Left cardiac atrium (tissue), 4 donors: ENCODE measurements around the gene PTPRE. TPM values are rescaled to one million over a fixed set of nuclear protein-coding genes. Genes with fewer than 3 reads are reported as not detected.

Source experiments
- ATAC-seq, 2 donors: fragments of 200-7000 bp; cut with Tn5 transposase; one replicate each; pipeline ENCODE4 v1.9.1; 2020; ENCODE audit warnings: mild to moderate bottlenecking in 2 of 2, moderate library complexity in 2 of 2
- DNase-seq: peaks from one replicate; pipeline ENCODE4 v3.0.0-alpha.2; 2020
- intact Hi-C, 2 donors: fragments of 100-400 bp; cut with DNase I; formaldehyde crosslinking; loops; one replicate each; pipeline versions ENCODE4 v1.14.1 to v1.15.1; 2022 to 2023
- total RNA-seq, 2 donors: library from RNA; stranded (reverse); fragmentation: NEBNext Ultra II Directional; extraction: Animal tissue kit (Norgen Biotek cat#: 25700); gene quantifications; one replicate each; pipeline ENCODE4 v1.2.1, GENCODE V29; 2021
- donor health status: DM: no; HTN: yes; CAD: no.
- donor health status: DM: no; HTN: yes; CAD: no; lungs with severe emphysema.
- donor health status: DM: yes; HTN: yes; CAD: no.
- donor health status: Dilated cardiomyopathy.

The PTPRE gene
- total RNA-seq, 2 donors from 2014 or later = 14.2 to 24.3 TPM

DNA sequence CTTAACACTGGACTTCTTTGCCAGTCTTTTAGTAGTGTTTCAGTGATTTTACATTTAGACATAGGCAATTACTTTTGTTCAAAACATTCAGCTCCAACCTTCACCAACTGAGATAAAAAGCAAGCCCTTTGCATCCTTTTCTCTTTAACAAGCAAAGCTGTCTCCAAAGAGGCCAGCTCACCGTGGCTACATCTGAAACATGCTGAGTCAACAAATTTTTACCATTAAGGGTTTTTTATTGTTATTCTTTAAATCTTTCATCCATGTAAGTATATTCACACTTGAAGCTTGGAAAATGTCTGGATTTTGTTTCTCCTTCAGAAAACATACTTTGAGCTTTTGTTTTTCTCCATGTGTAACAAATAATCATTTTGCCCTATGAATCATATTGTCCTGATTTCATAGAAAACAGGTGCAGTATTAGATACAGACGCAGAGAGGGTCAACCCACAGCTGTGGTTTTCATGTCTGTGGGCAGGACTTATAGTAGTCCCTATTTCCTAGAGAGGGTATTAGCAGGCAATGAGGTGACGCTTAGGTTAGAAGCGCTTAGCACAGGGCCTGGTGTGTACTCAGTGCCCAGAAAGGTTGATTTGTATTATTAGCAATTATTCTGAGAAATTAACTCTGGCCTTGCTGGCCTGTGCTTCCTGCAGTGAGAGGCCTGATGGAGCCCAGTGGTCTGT is 119.9 kb downstream of the PTPRE start:
- intact Hi-C loops = no loop called here
- DNase-seq = no peak
- peak in 1 of 2 donors; percentile 6 for ATAC-seq

- DNase-seq (no peak), ATAC-seq (peak; percentile 56 to 60)
These were observed 120.4 kb downstream of the PTPRE start for GRCh38 chr10:128027306-128027705.

DNA sequence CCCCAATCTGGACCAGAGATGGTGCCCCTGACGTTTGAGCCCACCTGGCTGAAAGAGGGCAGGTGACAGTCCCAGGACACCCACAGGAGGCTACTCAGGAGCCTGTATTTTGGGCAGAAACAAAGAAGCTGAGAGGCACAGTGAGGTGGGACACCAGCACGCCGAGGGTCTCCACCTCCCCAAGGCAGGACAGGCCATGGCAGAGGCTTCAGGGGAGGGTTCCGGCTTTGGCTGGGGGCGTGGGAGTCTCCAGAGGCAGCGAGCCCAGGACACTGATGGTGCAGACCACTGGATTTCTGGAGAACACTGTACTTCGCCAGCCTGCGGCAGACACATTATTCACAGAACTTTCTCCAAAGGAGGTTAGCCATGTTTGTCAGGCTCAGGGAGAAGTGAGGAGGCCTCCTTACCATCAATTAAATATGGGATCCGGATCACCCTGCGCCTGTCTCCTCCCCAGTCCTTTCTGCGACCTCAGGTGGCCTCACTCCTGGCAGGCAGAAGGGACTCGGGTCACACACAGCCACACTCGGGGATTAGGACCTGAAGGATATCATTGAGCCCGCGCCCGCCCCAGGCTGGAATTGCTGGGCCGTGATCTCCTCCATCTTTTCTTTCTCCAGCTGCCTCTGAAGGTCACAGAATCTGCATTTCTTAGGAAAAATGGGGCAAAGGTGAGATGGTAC is 121.1 kb downstream of the PTPRE start:
- ATAC-seq (peak in 1 of 2 donors; percentile 35), DNase-seq (no peak)
- intact Hi-C loops = no loop called here

More at GRCh38 chr10:128027306-128027705, 120.4 kb downstream of the PTPRE start:
- intact Hi-C loops = no loop called here

GRCh38 chr10:128028508-128029289 is 121.8 kb downstream of the PTPRE start:
- ATAC-seq = peak in 1 of 2 donors; percentile 11
- intact Hi-C loops = no loop called here
- DNase-seq = no peak

GRCh38 chr10:128029290-128029651 is 122.4 kb downstream of the PTPRE start:
- intact Hi-C loops = no loop called here
- ATAC-seq = no peak
- no peak for DNase-seq

DNA sequence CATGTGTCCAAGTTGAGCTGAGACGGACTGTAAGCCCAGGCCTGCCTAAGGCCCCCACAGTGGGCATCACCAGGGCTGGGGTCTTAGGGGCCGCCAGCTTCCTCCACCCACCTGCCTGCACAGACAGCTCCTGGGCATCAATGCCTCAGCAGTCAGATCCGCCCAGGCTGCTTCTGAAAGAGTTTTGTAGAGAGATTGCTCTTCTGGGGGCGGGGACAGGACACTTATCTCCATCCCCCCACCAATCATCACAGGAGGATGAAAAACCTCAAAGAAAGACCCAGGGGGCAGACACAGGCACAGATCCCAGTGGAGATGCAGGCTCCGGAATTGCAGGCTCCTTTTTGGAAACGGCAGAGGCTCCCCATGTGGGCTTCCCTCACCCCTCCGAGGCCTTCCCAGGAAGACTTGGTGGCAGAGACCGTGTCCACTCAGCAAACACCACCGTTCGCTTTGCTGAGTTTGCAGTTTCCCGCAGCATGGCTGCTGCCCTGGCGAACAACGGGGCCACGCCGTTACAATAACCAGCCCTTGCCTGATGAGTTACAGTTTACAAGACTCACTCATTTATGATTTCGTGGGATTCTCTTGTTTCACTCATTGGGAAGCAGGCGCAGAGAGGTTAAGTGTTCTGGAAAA is 122.9 kb downstream of the PTPRE start:
- DNase-seq (no peak), ATAC-seq (no peak)
- intact Hi-C loops = no loop called here

DNA sequence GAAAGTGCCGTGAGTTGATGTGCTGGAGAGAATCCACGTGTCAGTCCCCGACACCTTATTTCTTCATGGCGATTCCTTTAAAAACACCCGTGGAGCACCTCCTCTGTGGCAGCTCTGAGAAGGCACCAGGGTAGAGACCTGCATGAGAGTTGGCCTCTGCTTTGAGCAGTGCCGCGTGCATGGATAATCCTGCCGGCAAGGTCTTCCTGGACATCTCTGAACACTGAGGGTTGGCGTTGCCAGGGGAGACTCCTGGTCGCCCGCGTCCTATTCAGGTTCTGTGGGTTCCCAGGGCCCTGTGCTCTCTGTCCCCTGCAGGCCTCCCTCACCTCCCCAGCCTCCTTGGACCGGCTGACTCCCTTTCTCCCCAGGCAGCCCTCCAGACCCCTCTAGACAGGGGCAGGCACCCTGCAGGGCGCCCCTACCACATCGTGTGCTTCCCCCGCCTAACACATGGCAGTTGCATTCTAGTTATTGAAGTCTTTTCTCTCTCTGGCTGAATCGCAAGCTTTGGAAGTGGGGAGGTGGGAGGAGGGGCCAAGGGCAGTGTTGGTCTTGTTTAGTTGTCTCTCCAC is 123.7 kb downstream of the PTPRE start:
- no peak for ATAC-seq
- no peak for DNase-seq
- intact Hi-C loops = no loop called here

DNA sequence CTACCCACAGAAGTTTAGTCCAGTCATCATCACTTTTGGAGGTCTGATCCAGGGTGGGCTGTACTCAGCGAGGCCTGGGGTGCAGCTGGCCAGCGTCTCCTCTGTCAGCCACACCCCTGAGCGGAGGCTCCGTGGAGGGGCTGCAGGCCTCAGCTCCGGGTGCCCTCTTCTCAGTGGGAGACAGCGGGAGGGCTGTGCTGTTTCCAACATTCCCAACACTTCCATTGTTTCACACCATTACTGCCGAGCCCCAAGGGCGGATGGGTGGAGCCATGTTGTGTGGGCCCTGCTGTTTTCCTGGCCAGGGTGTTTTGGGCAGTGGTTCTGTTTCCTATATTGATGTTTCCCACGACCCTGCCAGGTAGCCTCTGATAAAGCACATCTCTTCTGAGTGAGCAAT is 124.3 kb downstream of the PTPRE start:
- no peak for DNase-seq
- ATAC-seq = no peak
- intact Hi-C loops = no loop called here

DNA sequence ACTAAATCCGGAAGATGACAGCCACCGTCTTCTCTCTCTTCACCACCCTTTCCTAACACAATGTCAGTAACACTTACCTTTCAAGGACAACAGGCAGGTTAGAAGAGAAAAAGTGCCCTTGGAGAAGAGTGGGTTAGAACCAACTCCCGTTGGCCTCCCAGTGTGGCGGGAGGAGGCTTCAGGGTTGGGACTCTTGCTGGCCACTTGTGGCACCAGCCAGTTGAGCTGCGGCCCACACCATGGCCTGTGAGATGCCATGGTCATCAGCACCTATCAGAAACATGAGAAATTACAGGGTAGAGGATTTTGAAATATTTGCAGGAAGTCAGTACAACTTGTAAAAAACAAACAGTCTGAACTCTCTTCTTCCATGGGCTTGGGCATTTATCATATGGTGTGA is 125.6 kb downstream of the PTPRE start:
- DNase-seq = no peak
- intact Hi-C loops = no loop called here
- no peak for ATAC-seq

DNA sequence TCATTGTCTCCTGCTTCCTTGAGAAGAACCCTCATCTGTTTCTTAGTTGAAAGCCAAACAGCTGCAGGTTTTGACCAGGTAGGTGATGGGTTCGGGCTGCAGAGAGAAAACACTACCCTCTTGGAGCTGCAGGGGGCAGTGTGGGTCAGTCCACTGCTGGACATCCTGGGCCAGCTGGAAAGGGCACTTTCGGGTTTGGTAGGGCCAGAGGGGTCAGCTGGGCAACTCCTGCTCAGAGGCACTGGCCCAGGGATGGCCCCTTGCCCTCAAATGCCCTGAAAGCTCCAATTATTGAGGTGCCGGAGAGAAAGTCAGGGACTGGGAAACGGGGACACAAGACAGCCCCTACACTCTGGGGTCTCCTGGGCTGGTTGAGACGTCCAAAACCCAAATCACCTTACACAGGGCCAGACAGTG is 128.7 kb downstream of the PTPRE start:
- ATAC-seq (peak; percentile 65 to 73), DNase-seq (peak; percentile 60)
- intact Hi-C loops = no loop called here

GRCh38 chr10:128036011-128036615 is 129.2 kb downstream of the PTPRE start:
- intact Hi-C loops = no loop called here
- no peak for ATAC-seq
- no peak for DNase-seq

DNA sequence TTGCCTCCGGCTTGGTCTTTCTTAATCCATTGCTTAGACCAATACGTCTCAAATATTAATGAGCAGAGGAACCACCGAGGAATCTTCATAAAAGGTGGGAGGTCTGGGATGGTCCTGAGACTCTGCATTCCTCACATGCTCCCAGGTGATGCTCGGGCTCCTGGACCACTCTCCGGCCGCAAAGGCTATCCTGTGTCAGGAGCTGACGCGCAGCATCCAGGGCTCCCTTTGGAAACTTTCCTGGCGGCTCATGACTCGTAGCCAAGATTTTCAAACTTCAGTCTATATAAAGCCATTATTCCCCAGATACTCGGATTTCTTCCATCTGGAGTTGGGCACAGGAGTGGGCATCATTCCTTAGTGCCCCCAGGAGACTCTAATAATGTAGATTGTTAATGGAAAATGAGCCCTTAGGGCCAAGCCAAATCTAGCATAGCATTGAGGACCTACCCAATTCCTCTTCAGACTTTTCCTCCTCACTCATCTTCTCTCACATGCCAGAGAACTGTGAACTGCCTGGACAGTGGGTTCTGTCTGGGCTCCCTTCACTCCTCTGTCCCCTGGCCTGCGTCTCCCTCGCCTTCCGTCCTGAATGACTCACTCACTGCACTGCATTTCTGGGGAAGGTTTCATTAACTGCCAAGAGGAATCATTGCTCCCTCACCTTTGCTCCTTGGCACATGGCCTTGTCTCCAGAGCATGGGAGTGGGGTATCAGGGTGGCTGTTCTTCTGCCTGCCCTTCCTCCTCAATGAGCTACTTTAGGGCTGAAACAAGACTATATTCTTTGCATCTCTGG is 130.0 kb downstream of the PTPRE start:
- no peak for DNase-seq
- intact Hi-C loops = no loop called here
- peak; percentile 56 to 93 for ATAC-seq

DNA sequence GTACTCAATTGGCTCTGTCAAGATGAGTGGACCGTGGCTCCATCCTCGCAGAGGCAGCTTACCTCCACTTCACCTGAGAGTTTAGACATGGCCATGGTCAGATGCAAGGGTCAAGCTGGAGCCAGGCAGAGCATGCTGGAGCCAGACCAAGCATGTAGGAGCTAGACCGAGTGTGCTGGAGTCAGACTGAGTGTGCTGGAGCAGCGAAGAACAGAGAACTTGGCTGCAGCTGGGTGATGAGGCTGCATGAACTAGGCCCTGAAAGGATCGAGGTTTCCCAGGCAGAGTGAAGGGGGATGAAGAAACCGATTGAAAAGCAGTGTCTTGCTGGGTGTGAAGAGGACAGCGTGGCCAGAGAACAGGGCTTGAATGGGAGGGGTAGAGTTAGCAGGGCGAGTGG is 133.2 kb downstream of the PTPRE start:
- DNase-seq (no peak), ATAC-seq (no peak)
- intact Hi-C loops = no loop called here

DNA sequence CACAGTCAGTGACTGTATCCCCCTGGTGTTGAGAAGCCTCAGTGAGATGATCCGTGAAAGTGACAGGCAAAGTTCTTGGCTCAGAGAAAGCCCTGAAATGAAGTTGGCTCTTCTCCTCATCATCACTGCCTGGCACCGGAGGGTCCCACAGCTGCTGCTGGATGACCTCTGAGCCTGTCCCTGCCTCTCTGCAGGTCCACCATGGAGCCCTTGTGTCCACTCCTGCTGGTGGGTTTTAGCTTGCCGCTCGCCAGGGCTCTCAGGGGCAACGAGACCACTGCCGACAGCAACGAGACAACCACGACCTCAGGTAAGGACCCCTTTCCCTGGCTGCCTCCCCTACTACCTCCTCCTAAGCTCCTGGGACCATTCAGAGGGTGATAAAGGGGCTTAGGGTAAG is 133.8 kb downstream of the PTPRE start:
- DNase-seq = no peak
- intact Hi-C loops = no loop called here
- no peak for ATAC-seq

DNA sequence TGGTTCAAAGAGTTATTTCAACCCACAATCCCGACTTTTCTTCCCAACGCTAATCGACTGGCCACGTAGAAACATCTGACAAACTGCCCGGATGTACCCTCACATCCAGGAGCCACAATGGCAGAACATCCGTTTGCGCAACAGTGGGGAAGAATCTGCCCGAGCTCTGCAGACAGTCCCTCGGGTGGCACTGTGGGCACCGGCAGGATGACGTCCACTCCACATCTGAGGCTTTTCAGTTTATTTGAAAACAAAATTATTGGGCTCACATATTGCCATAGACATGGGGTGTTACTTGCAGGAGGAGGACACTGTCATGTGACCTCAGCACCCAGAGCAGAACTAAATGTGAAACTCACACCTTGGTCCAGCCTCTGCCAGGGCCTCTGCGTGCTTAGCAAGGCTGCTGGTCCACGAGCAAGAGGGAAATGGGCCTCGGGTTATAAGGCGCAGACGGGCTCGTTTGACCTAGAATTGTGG is 135.3 kb downstream of the PTPRE start:
- DNase-seq = no peak
- intact Hi-C loops = no loop called here
- no peak for ATAC-seq

DNA sequence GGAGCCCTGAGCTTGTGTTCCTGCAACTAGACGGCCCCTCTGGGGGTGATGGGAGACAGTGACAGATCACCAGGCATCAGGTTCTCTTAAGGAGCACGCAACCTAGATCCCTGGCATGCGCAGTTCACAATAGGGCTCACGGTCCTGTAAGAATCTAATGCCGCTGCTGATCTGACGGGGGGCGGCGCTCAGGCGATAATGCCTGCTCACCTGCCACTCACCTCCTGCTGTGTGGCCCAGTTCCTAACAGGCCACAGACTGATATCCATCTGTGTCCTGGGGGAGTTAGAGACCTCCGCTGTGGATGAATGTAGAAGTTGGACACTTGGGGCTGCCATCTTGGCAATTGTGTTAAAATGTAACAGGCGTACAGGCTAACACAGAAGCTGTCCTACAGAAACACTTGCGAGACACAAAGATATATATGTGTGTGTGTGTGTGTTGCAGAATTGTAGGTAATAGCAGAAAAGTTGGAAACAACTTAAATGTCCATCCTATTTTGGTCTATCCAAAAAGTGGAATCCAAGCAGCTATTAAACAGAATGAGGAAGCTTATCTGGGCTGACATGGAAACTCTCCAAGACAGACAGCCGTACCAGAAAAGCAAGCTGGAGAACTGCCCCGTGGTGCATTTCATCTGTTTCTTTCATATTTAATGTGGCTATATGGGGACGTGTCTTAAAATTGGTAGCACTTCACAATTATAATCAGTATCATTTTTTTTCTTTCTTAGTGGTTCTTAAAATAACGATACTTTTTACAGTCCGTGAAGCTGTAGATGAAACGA is 136.5 kb downstream of the PTPRE start:
- intact Hi-C loops = no loop called here
- no peak for DNase-seq

DNA sequence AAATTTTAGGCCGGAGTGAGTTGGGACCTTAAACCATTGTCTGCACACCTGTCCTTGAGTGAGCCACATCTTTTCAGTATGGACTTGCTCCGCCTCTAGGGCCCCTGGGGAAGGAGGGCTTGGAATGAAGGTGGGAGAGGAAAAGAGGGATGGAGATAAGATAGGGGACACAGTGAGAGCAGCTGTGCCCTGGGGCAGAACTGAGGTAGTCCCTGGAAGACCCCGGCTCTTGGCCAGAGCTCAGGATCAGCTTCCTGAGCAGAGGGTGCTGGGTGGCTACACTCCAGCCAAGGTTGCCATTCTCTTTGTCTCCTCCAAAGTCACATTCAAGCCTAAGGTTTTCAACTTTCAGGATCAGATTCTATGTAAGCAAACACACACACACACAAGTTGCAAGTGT is 137.3 kb downstream of the PTPRE start:
- intact Hi-C loops = no loop called here

More for the DNA sequence above, 136.5 kb downstream of the PTPRE start:
- ATAC-seq = no peak

More for the DNA sequence above, 137.3 kb downstream of the PTPRE start:
- ATAC-seq (no peak), DNase-seq (no peak)
